ENCODE measurements around the gene MYO5A.

The MYO5A gene

DNA sequence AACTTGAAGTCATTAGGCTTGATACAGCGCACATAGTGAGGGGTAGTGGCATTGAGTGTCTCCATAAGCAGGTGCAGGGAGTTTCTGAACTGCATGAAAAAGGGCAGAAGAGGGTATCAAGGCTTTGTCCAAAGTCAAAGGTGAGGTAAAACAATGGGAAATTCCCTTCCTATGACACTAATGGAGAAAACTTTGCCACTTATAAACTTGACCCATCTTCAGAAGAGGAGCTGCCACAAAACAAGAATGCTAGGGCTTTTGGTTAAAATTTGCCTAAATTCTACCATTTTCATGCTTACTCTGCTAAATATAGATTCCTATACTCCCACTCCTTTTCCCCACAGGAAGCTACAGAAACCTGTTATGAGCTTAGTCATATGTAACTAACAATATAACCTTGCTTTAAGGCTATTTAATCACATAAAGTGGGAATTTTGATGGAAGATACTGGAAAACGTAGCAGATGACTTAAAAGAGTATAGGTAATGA lies 145.5 kb downstream of the MYO5A start:
- H3K9ac ChIP-seq (ENCODE audit: low read depth, low read length, poor library complexity, severe bottlenecking), result no peak overlapping the region
- no peaks in the 10 kb centered on the region for H3K79me2 ChIP-seq (ENCODE audit: insufficient read depth, low read length)
- no peak overlapping the region for H3K4me2 ChIP-seq (ENCODE audit: low read depth, low read length, poor library complexity, severe bottlenecking)
- peaks cover 5% of the 10 kb centered on the region for H3K4me1 ChIP-seq (ENCODE audit: insufficient read depth, low read length, poor library complexity, severe bottlenecking)
- H3K9me3 ChIP-seq (ENCODE audit: insufficient read depth, low read depth, low read length), result no peaks in the 10 kb centered on the region
- no peaks in the 10 kb centered on the region for H3K9me2 ChIP-seq (replicated peaks; ENCODE audit: low read depth, low read length)
- no peak overlapping the region for H3K4me3 ChIP-seq (ENCODE audit: low read length, poor library complexity, severe bottlenecking)
- H3K27me3 ChIP-seq (ENCODE audit: insufficient read depth, low read length, poor library complexity, severe bottlenecking), result no peaks in the 10 kb centered on the region
- H3F3A ChIP-seq (ENCODE audit: low read depth), result no peaks in the 10 kb centered on the region
- H3K36me3 ChIP-seq (ENCODE audit: insufficient read depth, low read length), result peaks cover 33% of the 10 kb centered on the region; the same call in 1 of the 2 replicates
- H4K20me1 ChIP-seq (ENCODE audit: insufficient read depth, low read length, poor library complexity, severe bottlenecking), result no peaks in the 10 kb centered on the region
- H2AFZ ChIP-seq (ENCODE audit: low read length), result no peak overlapping the region
- TF ChIP-seq CTCF (conservative IDR thresholded peaks at IDR 0.05; ENCODE audit: low read length), result no peak

- no peaks in the 10 kb centered on the region for H4K20me1 ChIP-seq (ENCODE audit: insufficient read depth, low read length, poor library complexity, severe bottlenecking)
- peaks cover 30% of the 10 kb centered on the region; the same call in 1 of the 2 replicates for H3K36me3 ChIP-seq (ENCODE audit: insufficient read depth, low read length)
- H3K9me3 ChIP-seq (ENCODE audit: insufficient read depth, low read depth, low read length), result no peaks in the 10 kb centered on the region
- H3K4me2 ChIP-seq (ENCODE audit: low read depth, low read length, poor library complexity, severe bottlenecking), result no peak overlapping the region
- H3K27me3 ChIP-seq (ENCODE audit: insufficient read depth, low read length, poor library complexity, severe bottlenecking), result no peaks in the 10 kb centered on the region
- no peak overlapping the region for H2AFZ ChIP-seq (ENCODE audit: low read length)
- TF ChIP-seq EZH2phosphoT487 (IDR thresholded peaks at IDR 0.05; ENCODE audit: borderline replicate concordance) (no peak), CTCF (conservative IDR thresholded peaks at IDR 0.05; ENCODE audit: low read length) (no peak)
- H3K4me3 ChIP-seq (ENCODE audit: low read length, poor library complexity, severe bottlenecking), result no peak overlapping the region
- no peaks in the 10 kb centered on the region for H3K79me2 ChIP-seq (ENCODE audit: insufficient read depth, low read length)
- no peaks in the 10 kb centered on the region for H3F3A ChIP-seq (ENCODE audit: low read depth)
- no peak overlapping the region for H3K9ac ChIP-seq (ENCODE audit: low read depth, low read length, poor library complexity, severe bottlenecking)
- H3K4me1 ChIP-seq (ENCODE audit: insufficient read depth, low read length, poor library complexity, severe bottlenecking), result peaks cover 5% of the 10 kb centered on the region
- H3K9me2 ChIP-seq (replicated peaks; ENCODE audit: low read depth, low read length), result no peaks in the 10 kb centered on the region
These were observed 146.0 kb downstream of the MYO5A start for GRCh38 chr15:52382647-52383046.

DNA sequence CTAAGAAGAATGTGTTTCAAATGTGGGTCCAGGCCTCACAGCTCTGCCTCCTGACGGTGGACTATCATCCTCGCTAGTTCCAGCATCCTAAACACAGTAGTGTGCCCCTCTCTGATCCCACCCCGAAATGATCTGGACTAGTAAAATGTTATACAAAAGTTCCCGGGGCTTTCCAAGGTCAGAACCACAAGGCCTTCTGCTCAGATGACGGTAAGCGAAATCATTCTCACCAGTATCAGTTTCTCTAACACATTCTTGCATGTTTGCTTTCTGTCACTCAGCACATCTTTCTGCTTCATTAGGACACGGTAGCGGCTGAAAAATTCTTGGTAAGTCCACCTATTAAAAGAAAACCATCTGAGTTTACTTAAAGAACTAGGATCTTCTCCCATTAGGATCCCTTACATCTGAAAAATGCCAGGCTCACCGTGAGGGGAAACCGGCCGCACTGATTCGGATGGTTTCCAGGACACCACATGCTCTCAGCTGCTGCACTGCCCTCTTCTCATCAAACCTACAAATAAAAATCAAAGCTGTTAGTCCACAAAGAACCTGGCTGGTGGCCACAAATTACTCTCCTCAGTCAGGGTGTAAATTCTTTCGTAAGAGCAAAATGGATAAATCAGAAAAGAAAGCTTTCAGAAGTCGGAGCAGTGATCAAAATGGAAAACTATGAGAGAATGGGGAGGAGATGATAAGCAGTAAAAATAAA lies 149.1 kb downstream of the MYO5A start:
- Histone ChIP-seq H3K4me3 (ENCODE audit: low read length, poor library complexity, severe bottlenecking) (no peak overlapping the region), H2AFZ (ENCODE audit: low read length) (no peak overlapping the region), H3F3A (ENCODE audit: low read depth) (no peaks in the 10 kb centered on the region), H4K20me1 (ENCODE audit: insufficient read depth, low read length, poor library complexity, severe bottlenecking) (no peaks in the 10 kb centered on the region), H3K4me2 (ENCODE audit: low read depth, low read length, poor library complexity, severe bottlenecking) (no peak overlapping the region), H3K27me3 (ENCODE audit: insufficient read depth, low read length, poor library complexity, severe bottlenecking) (no peaks in the 10 kb centered on the region), H3K36me3 (ENCODE audit: insufficient read depth, low read length) (peaks cover 48% of the 10 kb centered on the region; the same call in 1 of the 2 replicates), H3K79me2 (ENCODE audit: insufficient read depth, low read length) (no peaks in the 10 kb centered on the region), H3K9me2 (replicated peaks; ENCODE audit: low read depth, low read length) (no peaks in the 10 kb centered on the region), H3K9me3 (ENCODE audit: insufficient read depth, low read depth, low read length) (no peaks in the 10 kb centered on the region), H3K9ac (ENCODE audit: low read depth, low read length, poor library complexity, severe bottlenecking) (no peak overlapping the region), H3K4me1 (ENCODE audit: insufficient read depth, low read length, poor library complexity, severe bottlenecking) (peaks cover 4% of the 10 kb centered on the region)
- TF ChIP-seq EZH2phosphoT487 (IDR thresholded peaks at IDR 0.05; ENCODE audit: borderline replicate concordance) (no peak), CTCF (conservative IDR thresholded peaks at IDR 0.05; ENCODE audit: low read length) (no peak)

Data from Loucy (cell line).